ENCODE data around the gene C2orf15. TPM values are rescaled to one million over a fixed set of nuclear protein-coding genes. Genes with fewer than 3 reads are reported as not detected.

C2orf15 gene
- total and polyA plus RNA-seq, 2 of the 8 experiments (the other 6 are each of a cell fraction or from before 2014, with no cell fraction given) = 3.6 to 6.5 TPM

DNA sequence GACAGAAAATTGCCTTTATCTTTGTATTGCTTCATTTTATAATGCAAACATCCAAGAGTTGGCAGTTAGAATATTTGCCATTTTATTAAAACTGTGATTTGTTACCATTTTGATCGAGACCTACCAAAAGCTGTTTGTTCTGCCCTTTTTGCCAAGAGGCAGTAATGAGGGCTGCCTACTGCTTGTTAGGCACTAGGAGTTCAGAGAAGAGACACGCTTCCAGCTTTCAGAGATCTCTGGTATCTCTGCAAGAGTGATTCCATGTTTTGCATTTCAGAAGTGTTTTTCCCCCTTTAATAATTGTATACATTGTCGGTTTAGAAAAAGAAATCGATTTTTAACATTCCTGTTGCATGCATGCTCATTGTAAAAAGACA, 40.1 kb downstream of the C2orf15 start (continued):
- TF ChIP-seq EZH2 (IDR thresholded peaks at IDR 0.05; ENCODE audit: low read depth, low read length, severe bottlenecking) (no peak), CTBP2 (IDR thresholded peaks at IDR 0.05; ENCODE audit: borderline replicate concordance, insufficient read depth, insufficient read length, low read length) (no peak), RNF2 (IDR thresholded peaks at IDR 0.05; ENCODE audit: borderline replicate concordance, low read depth, low read length, missing control alignments, poor library complexity, severe bottlenecking) (no peak), YY1 (IDR thresholded peaks at IDR 0.05; ENCODE audit: low read depth, low read length) (no peak), SAP30 (IDR thresholded peaks at IDR 0.05; ENCODE audit: insufficient read depth, insufficient replicate concordance, low read length) (no peak), RBBP5 (IDR thresholded peaks at IDR 0.05; ENCODE audit: borderline replicate concordance, low read depth, low read length) (no peak)

Measured in H1 (cell line).